Measurements from ENCODE around the gene CGB3.
A peak's percentile ranks its signal among the peaks of the same experiment; 100 is the strongest.

Gene CGB3

GRCh38 chr19:48994035-48994386 lies 30.1 kb downstream of the CGB3 start:
- H3K27ac ChIP-seq (replicated peaks): peak overlapping the region; percentile 92
- no peak for DNase-seq (ENCODE audit: low read depth in 1 of 2, low spot score in 1 of 2)

GRCh38 chr19:48993175-48994034 lies 30.7 kb downstream of the CGB3 start, which contains the start of the genes GYS1 and RUVBL2:
TSS of gene GYS1 (minus strand) at chr19:48993309. CDS start at chr19:48993112, 197 bp downstream.
TSS of gene RUVBL2 (plus strand) at chr19:48993887. CDS start at chr19:48993912, 25 bp downstream.
- no peaks in the 10 kb centered on the region for H3K27me3 ChIP-seq (ENCODE audit: insufficient read depth, poor library complexity, severe bottlenecking)
- peak within 1 kb of the TSS; percentile 87 for H3K4me3 ChIP-seq (replicated peaks; ENCODE audit: insufficient read depth, low read length)
- peak within 1 kb of the TSS; percentile 92 for H3K27ac ChIP-seq (replicated peaks)
- TF ChIP-seq CTCF (IDR thresholded peaks at IDR 0.05; ENCODE audit: insufficient read depth, low read length) (peak; percentile 84), SPI1 (IDR thresholded peaks at IDR 0.05; ENCODE audit: borderline replicate concordance, low read depth) (peak; percentile 37; the same call in 1 of the 2 replicates), REST (IDR thresholded peaks at IDR 0.05; ENCODE audit: insufficient replicate concordance, low read depth) (peak; percentile 60), GABPA (IDR thresholded peaks at IDR 0.05; ENCODE audit: low read depth) (peak; percentile 95), POLR2AphosphoS5 (IDR thresholded peaks at IDR 0.05; ENCODE audit: low read depth) (peak; percentile 97)
- DNase-seq (ENCODE audit: low read depth in 1 of 2, low spot score in 1 of 2): peak; percentile 100

More at GRCh38 chr19:48994035-48994386, 30.1 kb downstream of the CGB3 start:
- peak overlapping the region; percentile 87 for H3K4me3 ChIP-seq (replicated peaks; ENCODE audit: insufficient read depth, low read length)
- H3K27me3 ChIP-seq (ENCODE audit: insufficient read depth, poor library complexity, severe bottlenecking): no peaks in the 10 kb centered on the region
- TF ChIP-seq REST (IDR thresholded peaks at IDR 0.05; ENCODE audit: insufficient replicate concordance, low read depth) (no peak), SPI1 (IDR thresholded peaks at IDR 0.05; ENCODE audit: borderline replicate concordance, low read depth) (no peak), GABPA (IDR thresholded peaks at IDR 0.05; ENCODE audit: low read depth) (no peak), CTCF (IDR thresholded peaks at IDR 0.05; ENCODE audit: insufficient read depth, low read length) (no peak), POLR2AphosphoS5 (IDR thresholded peaks at IDR 0.05; ENCODE audit: low read depth) (no peak)

GRCh38 chr19:48992581-48993174 lies 31.5 kb downstream of the CGB3 start:
- TF ChIP-seq CTCF (IDR thresholded peaks at IDR 0.05; ENCODE audit: insufficient read depth, low read length): no peak
- TF ChIP-seq GABPA (IDR thresholded peaks at IDR 0.05; ENCODE audit: low read depth): no peak
- no peak for TF ChIP-seq REST (IDR thresholded peaks at IDR 0.05; ENCODE audit: insufficient replicate concordance, low read depth)
- TF ChIP-seq POLR2AphosphoS5 (IDR thresholded peaks at IDR 0.05; ENCODE audit: low read depth): no peak
- TF ChIP-seq SPI1 (IDR thresholded peaks at IDR 0.05; ENCODE audit: borderline replicate concordance, low read depth): no peak
- no peaks in the 10 kb centered on the region for H3K27me3 ChIP-seq (ENCODE audit: insufficient read depth, poor library complexity, severe bottlenecking)
- no peak for DNase-seq (ENCODE audit: low read depth in 1 of 2, low spot score in 1 of 2)
- peak overlapping the region; percentile 88 for H3K27ac ChIP-seq (replicated peaks)
- peak overlapping the region; percentile 82 for H3K4me3 ChIP-seq (replicated peaks; ENCODE audit: insufficient read depth, low read length)
